Cardiac fibroblast (primary cell): ENCODE results near the gene RSAD2.

Experiments used
- DNase-seq, 2 donors: peaks; one replicate each; pipeline versions ENCODE4 v3.0.0 to v3.0.0-alpha.2; 2010; ENCODE audit warnings: low read depth in 2 of 2
- H3K4me3 ChIP-seq, 2 donors: replicated peaks in 1 of 2; 1 replicate in 1 of 2; 2 replicates in 1 of 2; pipeline ENCODE4 v1.5.1; 2011; ENCODE audit warnings: low read depth in 2 of 2, low read length in 2 of 2, mild to moderate bottlenecking in 2 of 2, moderate library complexity in 1 of 2
- TF ChIP-seq, protein P1 (sequence below): IDR thresholded peaks from one replicate; pipeline ENCODE4 v1.5.1; 2011; ENCODE audit warnings: low read depth, mild to moderate bottlenecking, low read length, inconsistent platforms

The RSAD2 gene

DNA sequence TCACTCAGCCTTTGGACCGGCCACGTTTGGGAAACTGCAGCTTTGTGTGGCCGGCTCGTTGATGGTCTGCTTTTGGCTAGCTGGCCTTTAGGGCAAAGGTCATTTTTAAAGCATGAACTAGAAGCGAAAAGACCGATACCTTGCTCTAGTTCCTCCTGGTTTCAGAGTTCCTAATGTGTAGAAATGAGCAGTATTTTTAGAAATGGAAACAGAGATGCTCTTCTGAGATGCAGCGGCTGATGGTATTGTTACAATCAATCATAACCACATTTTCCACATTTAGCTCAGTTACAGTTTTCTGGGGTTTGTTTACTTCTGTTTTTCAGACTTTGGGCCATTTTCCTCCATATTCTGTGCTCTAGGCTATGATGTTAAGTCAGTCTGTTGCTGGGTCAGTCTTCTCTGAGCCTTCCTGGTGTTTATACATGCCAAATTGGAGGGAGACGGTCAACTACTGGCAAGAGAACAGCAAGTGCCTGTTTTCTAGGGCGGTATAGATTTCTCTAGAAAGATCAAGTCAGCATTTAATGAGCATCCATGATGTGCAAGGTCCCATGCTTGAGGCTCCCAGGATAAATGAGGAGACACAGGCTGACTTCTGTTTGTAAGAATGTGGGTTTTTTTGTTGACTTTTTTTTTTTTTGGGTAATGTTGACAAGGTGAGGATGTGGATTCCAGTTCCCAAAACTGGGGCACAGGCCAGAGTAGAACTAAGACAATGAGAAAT, 67.7 kb downstream of the RSAD2 start:
- TF ChIP-seq, protein P1, sequence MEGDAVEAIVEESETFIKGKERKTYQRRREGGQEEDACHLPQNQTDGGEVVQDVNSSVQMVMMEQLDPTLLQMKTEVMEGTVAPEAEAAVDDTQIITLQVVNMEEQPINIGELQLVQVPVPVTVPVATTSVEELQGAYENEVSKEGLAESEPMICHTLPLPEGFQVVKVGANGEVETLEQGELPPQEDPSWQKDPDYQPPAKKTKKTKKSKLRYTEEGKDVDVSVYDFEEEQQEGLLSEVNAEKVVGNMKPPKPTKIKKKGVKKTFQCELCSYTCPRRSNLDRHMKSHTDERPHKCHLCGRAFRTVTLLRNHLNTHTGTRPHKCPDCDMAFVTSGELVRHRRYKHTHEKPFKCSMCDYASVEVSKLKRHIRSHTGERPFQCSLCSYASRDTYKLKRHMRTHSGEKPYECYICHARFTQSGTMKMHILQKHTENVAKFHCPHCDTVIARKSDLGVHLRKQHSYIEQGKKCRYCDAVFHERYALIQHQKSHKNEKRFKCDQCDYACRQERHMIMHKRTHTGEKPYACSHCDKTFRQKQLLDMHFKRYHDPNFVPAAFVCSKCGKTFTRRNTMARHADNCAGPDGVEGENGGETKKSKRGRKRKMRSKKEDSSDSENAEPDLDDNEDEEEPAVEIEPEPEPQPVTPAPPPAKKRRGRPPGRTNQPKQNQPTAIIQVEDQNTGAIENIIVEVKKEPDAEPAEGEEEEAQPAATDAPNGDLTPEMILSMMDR, result no peak
- no peak for DNase-seq
- no peak overlapping the region for H3K4me3 ChIP-seq

GRCh38 chr2:6945821-6946220, 68.2 kb downstream of the RSAD2 start:
- TF ChIP-seq, protein P1, result no peak
- no peak for DNase-seq
- no peak overlapping the region for H3K4me3 ChIP-seq

DNA sequence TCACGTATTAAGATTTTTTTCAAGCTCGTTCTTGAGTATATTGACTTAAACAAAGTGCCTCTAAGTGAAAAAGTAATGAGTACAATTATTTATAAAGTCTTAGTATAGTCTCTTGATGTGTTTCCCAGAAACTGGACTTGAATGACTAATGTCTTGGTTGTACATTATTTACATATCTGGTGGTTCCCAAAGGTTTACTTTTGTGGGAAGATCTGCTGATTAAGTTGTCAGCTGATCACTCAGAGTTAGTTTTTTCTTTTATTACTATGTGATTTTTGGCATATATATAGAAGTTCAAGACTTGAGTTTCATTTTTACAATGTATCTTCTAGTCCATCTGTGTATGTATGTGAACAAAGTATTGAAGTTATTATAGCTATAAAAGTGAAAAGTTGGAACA, 69.1 kb downstream of the RSAD2 start:
- peak; percentile 55 to 78 for DNase-seq
- TF ChIP-seq, protein P1, result no peak
- H3K4me3 ChIP-seq, result no peak overlapping the region
